ENCODE measurements around the gene NRG2.

Gene NRG2

DNA sequence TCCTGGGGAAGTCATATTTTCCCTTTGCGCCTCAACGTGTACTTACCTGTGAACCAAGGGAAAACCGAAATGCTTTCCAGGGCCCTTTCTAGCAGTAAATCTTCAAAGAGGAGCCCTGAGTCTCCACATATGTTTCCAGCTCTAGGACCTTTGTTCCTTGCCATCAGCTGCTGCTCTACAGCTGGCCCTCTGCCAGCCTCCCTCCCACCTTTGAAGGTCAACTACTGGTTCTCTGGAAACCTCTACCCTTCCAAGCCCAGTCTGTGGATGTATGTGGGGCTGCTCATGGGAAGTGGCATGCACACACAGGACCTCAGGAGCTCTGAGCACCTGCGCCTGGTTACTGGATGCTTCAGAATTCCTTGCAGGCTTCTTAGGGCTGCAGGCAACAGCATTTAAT, 130.3 kb downstream of the NRG2 start:
- TF ChIP-seq, protein P1, sequence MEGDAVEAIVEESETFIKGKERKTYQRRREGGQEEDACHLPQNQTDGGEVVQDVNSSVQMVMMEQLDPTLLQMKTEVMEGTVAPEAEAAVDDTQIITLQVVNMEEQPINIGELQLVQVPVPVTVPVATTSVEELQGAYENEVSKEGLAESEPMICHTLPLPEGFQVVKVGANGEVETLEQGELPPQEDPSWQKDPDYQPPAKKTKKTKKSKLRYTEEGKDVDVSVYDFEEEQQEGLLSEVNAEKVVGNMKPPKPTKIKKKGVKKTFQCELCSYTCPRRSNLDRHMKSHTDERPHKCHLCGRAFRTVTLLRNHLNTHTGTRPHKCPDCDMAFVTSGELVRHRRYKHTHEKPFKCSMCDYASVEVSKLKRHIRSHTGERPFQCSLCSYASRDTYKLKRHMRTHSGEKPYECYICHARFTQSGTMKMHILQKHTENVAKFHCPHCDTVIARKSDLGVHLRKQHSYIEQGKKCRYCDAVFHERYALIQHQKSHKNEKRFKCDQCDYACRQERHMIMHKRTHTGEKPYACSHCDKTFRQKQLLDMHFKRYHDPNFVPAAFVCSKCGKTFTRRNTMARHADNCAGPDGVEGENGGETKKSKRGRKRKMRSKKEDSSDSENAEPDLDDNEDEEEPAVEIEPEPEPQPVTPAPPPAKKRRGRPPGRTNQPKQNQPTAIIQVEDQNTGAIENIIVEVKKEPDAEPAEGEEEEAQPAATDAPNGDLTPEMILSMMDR (IDR thresholded peaks at IDR 0.05; ENCODE audit: low read depth, low read length, poor library complexity, severe bottlenecking), result no peak
- TF ChIP-seq EZH2phosphoT487 (IDR thresholded peaks at IDR 0.05; ENCODE audit: borderline replicate concordance, low read length), result no peak
- Histone ChIP-seq H3K27ac (ENCODE audit: low read depth, low read length) (no peak overlapping the region), H3F3A (ENCODE audit: control insufficient read depth, insufficient read depth) (no peaks in the 10 kb centered on the region), H3K79me2 (ENCODE audit: control insufficient read depth, low read length) (no peaks in the 10 kb centered on the region), H3K27me3 (ENCODE audit: control insufficient read depth, low read length) (peaks cover 14% of the 10 kb centered on the region), H4K20me1 (ENCODE audit: control insufficient read depth, insufficient read depth, low read depth, low read length) (no peaks in the 10 kb centered on the region), H3K4me3 (ENCODE audit: low read length) (no peak overlapping the region), H3K36me3 (ENCODE audit: control insufficient read depth, low read length) (no peaks in the 10 kb centered on the region), H3K4me1 (ENCODE audit: control insufficient read depth, low read length) (no peaks in the 10 kb centered on the region), H3K9me2 (replicated peaks; ENCODE audit: control insufficient read depth, low read length) (no peaks in the 10 kb centered on the region), H3K4me2 (ENCODE audit: low read length) (no peak overlapping the region), H3K9me3 (ENCODE audit: control insufficient read depth, insufficient read depth, low read length) (no peaks in the 10 kb centered on the region)

DNA sequence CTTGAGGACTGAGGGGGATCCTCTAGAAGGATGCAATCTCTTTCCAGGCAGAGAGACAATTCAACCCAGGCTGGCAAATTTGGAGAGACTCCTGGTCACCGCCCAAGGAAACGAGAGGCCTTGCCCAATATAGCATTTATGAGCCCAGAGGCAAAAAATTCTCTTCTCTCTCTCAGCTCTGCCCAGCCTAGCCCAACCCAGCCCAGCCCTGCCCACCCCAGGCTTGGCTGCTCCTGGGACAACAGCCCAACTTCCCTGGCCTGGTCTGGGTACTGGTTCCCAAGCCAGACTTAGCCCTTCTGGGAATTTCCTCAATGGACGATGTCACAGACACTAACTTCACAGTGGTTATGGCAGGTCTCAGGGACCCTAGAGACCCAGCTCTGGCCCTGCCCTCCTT, 130.9 kb downstream of the NRG2 start:
- Histone ChIP-seq H3F3A (ENCODE audit: control insufficient read depth, insufficient read depth) (no peaks in the 10 kb centered on the region), H3K27me3 (ENCODE audit: control insufficient read depth, low read length) (peaks cover 17% of the 10 kb centered on the region), H3K4me3 (ENCODE audit: low read length) (no peak overlapping the region), H3K36me3 (ENCODE audit: control insufficient read depth, low read length) (no peaks in the 10 kb centered on the region), H3K4me1 (ENCODE audit: control insufficient read depth, low read length) (no peaks in the 10 kb centered on the region), H3K79me2 (ENCODE audit: control insufficient read depth, low read length) (no peaks in the 10 kb centered on the region), H3K9me3 (ENCODE audit: control insufficient read depth, insufficient read depth, low read length) (no peaks in the 10 kb centered on the region), H3K27ac (ENCODE audit: low read depth, low read length) (no peak overlapping the region), H4K20me1 (ENCODE audit: control insufficient read depth, insufficient read depth, low read depth, low read length) (no peaks in the 10 kb centered on the region), H3K9me2 (replicated peaks; ENCODE audit: control insufficient read depth, low read length) (no peaks in the 10 kb centered on the region), H3K4me2 (ENCODE audit: low read length) (no peak overlapping the region)
- TF ChIP-seq, protein P1 (IDR thresholded peaks at IDR 0.05; ENCODE audit: low read depth, low read length, poor library complexity, severe bottlenecking), result no peak
- TF ChIP-seq EZH2phosphoT487 (IDR thresholded peaks at IDR 0.05; ENCODE audit: borderline replicate concordance, low read length), result no peak

DNA sequence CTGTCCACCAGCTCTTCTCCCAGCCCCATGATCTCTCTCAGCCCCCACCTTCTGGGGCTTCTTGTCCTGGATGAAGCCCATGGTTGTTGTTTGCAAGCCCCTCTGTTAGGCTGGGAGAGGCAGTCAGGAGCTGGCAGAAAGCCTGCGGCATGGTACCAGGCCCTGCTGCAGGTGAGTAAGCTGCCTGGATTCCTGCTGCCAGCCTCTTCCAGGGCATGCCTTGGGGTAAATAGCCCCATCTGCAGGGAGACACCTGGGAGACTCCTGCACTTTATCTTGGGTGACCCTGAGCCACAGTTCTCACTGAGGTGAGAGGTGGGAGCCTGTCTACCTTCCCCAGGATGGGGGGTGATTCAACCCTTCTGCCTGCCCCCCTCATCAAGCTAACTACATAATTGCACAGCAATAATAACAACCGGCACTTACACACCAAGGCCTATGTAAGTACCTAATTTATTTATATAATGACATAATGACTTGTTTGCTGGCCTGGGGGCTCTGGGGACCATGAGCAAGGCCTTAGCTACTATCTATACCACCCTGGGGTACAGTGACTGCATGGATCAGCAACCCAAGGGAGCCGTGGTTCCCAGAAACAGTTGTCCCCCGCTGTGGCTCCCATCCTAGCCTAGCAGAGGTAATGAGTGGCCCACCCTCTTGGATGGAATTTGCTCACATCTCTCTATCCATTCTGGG, 131.5 kb downstream of the NRG2 start:
- no peaks in the 10 kb centered on the region for H3K79me2 ChIP-seq (ENCODE audit: control insufficient read depth, low read length)
- no peak overlapping the region for H3K4me3 ChIP-seq (ENCODE audit: low read length)
- TF ChIP-seq, protein P1 (IDR thresholded peaks at IDR 0.05; ENCODE audit: low read depth, low read length, poor library complexity, severe bottlenecking), result no peak
- TF ChIP-seq EZH2phosphoT487 (IDR thresholded peaks at IDR 0.05; ENCODE audit: borderline replicate concordance, low read length), result no peak
- no peaks in the 10 kb centered on the region for H3K9me3 ChIP-seq (ENCODE audit: control insufficient read depth, insufficient read depth, low read length)
- no peaks in the 10 kb centered on the region for H3K9me2 ChIP-seq (replicated peaks; ENCODE audit: control insufficient read depth, low read length)
- no peak overlapping the region for H3K4me2 ChIP-seq (ENCODE audit: low read length)
- no peaks in the 10 kb centered on the region for H4K20me1 ChIP-seq (ENCODE audit: control insufficient read depth, insufficient read depth, low read depth, low read length)
- H3K4me1 ChIP-seq (ENCODE audit: control insufficient read depth, low read length), result no peaks in the 10 kb centered on the region
- H3K27ac ChIP-seq (ENCODE audit: low read depth, low read length), result no peak overlapping the region
- H3F3A ChIP-seq (ENCODE audit: control insufficient read depth, insufficient read depth), result no peaks in the 10 kb centered on the region
- H3K36me3 ChIP-seq (ENCODE audit: control insufficient read depth, low read length), result no peaks in the 10 kb centered on the region
- peaks cover 22% of the 10 kb centered on the region for H3K27me3 ChIP-seq (ENCODE audit: control insufficient read depth, low read length)
